Islet precursor cell (in vitro differentiated cells): ENCODE data around the gene PAK1.
"Not testable (repeated sequence)": the region's sequence is repeated elsewhere in the genome, so short reads cannot be mapped to it uniquely, and the experiment has no call there.

Experiments
- DNase-seq: peaks from one replicate; pipeline ENCODE4 v3.0.0-alpha.2; 2018

PAK1 gene

GRCh38 chr11:77400775-77401449, 73.0 kb downstream of the PAK1 start:
- DNase-seq, result no peak

- DNase-seq, result no peak
Observed at GRCh38 chr11:77400271-77400670, 73.6 kb downstream of the PAK1 start.

DNA sequence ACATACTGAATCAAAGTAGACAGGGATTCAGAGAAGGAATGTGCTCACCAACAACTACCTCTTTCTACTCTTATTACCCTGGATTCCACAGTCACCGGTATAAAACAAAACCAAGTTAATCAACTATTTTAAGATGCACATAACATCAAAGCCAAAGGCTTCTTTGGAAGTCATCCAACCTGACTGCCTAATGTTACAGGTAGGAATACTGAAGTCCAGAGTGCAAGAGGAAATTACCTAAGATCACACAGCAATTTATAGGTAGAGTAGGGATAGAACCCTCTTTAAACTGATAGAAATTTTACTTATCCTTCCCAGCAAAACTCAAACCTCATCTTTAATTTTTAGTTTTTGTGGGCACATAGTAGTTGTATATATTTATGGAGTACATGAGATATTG, 76.3 kb downstream of the PAK1 start:
- DNase-seq, result no peak

GRCh38 chr11:77396911-77397310, 77.0 kb downstream of the PAK1 start:
- no peak for DNase-seq

DNA sequence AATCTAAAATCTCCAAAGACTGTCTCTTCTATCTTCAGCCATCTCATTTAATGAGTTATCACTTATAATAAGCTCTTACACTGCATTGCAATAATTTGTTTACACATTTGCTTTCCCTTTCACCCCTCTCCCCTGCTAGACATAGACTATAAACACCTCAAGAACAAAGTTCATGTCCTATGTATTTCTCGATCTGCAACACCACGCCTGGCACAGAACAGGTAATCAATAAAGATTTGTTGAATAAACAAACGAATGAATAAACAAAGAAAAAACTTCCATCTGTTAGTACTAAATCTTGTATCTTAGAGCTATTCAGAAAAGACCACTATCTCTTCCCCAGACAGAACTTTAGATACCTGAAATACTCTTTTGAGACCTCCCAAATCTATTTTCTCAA, 77.6 kb downstream of the PAK1 start:
- no peak for DNase-seq

DNA sequence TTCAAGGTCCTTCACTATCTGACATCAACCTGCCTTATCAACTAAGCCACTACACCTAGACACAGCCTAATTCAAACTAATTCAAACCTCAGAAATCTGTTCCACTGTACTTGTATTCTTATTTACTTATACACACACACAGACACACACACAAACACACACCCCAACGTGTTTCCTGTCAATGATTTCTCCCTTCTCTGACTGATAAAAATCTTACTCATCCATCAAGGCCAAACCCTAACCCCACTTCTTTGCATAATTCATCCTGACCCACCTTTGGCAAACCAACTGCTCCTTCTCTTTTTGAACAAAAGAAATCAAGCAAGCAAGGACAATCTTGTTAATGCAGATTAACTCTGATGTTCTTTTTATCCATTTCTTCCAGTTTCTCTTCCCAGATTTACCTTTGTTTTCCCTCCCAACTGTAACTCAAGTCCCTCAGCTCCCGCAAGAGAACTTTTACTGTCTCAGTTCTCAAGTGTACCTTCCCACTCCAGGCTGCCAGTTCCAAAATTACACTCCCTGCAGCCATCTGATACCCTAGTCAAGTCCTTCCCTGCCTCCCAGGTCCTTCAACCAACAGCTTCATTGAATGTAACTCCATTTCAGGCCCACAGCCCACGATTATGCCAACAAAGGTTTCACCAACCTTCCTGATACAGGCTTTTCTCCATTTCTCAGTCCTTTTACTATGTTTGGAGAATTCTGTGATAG, 78.3 kb downstream of the PAK1 start:
- DNase-seq, result no peak

DNA sequence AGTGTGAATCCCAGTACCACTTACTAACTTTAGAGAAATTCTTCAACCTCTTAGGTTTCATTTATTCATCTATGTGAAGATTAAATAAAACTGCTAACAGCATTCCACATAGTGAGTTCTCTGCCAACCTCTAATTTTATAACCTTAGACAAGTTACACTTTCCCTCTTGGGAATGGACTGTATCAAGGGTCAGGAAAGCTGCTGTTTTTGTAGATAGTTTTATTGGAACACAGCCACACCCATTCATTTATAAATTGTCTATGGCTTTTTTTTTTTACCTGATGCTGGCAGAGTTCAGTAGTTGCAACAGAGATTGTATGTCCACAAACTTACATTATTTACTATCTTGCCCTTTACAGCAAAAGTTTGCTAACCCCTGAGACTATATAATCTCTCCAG, 81.1 kb downstream of the PAK1 start:
- DNase-seq, result no peak

- DNase-seq, result no peak
Observed at GRCh38 chr11:77387701-77388100, 86.2 kb downstream of the PAK1 start.

- DNase-seq, result no peak
Observed at GRCh38 chr11:77386178-77386577, 87.7 kb downstream of the PAK1 start.

- not testable (repeated sequence) for DNase-seq
Observed at GRCh38 chr11:77385255-77385771, 88.6 kb downstream of the PAK1 start.

DNA sequence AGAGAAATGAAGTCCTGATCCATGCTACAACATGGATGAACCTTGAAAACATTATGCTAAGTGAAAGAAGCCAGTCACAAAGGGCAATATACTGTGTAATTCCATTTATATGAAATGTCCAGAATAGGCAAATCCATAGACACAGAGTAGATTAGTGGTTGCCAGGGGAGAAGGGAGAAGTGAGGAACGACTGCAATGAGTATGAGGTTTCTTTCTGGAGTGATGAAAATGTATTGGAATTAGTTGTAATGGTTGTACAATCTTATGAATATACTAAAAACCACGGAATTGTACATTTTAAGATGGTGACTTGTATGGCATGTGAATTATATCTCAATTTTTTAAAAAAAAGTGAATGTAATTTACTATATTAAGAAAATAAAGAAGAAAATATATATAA, 89.3 kb downstream of the PAK1 start:
- DNase-seq, result no peak

DNA sequence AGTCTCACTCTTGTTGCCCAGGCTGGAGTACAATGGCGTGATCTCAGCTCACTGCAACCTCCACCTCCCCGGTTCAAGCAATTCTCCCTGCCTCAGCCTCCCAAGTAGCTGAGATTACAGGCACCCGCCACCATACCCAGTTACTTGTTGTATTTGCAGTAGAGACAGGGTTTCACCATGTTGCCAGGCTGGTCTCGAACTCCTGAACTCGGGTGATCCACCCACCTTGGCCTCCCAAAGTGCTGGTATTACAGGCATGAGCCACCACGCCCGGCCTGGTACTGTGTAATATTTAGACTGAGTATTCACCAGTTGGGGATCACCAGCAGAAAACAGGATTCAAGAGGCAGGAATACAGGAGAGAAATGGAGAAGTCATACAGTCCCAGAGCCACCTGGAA, 90.5 kb downstream of the PAK1 start:
- DNase-seq, result not testable (repeated sequence)

DNA sequence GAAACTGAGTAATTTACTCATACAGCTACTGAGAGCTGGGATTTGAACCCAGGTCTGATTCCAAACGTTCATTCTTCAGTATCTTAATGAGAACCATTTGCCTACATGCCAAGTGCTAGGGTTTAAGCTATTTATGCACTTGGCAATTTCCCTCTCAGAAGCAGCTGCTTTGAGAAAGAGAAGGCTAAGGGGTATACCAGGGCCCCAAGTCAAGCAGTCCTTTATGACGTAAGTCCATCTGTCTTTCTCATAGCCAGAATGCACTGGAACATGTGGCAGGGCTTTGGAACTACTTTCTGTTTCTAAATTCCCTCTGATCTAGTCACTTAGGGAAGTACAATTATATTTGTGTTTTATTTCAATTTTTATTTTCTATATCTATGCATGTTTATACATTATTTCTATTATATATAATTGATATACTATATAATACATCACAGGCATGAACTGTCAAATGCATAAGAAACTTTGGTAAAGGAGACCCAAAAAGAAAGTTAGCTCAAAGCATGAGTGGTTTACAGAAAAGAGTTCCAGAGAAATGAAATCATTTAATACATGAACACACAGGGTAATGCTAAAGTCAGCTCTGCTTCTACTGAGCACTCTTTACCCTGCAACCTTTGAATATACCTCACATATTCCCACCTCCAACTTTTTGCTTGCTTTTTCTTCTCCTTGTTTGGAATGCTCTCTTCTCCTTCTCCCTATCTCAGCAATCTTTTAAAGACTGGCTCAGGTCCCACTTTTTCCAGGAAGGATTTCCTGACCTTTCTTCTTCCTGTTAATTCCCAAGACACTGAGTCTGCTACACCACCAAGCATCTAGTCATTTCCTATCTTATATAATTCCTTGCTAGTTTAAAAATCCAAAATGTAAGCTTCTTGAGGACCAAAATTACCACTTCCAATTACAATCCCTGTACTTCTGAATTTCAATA, 91.9 kb downstream of the PAK1 start:
- no peak for DNase-seq

DNA sequence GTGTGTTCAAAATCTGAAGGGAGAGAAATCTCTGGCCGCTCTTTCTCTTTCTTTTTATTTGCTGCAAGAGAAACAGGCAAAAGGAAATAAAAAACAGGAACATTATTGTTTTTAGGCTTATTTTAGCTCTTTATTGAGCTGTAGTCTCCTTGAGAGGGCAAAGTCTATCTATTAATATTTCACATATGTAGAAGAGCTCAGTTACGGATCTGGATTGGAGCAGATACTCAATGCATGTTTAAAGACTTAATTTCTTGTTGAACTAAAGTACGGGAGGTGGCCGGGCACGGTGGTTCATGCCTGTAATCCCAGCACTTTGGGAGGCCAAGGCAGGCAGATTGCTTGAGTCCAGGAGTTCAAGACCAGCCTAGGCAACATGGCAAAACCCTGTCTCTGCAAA, 94.0 kb downstream of the PAK1 start:
- DNase-seq, result no peak

- no peak for DNase-seq
Observed at GRCh38 chr11:77379253-77379652, 94.6 kb downstream of the PAK1 start.

DNA sequence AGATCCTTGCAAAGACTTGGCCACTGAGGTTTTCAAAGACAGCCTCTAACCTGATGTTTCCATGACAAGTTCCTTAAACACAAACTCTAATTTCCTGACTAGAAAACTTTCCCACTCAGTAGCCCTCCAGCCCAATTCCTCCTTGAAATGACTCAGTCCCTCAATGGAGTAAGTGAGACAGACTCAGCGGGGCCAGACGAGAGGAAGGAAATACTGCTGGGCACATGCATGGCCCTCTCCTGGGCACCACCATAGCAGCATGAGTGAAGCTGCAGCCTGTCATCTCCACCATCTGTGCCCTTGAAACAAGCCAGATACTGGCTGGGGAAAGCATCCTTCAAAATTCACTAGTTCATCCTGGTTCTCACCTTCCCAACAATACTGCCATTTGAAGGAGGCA, 96.2 kb downstream of the PAK1 start:
- peak; percentile 56 for DNase-seq

DNA sequence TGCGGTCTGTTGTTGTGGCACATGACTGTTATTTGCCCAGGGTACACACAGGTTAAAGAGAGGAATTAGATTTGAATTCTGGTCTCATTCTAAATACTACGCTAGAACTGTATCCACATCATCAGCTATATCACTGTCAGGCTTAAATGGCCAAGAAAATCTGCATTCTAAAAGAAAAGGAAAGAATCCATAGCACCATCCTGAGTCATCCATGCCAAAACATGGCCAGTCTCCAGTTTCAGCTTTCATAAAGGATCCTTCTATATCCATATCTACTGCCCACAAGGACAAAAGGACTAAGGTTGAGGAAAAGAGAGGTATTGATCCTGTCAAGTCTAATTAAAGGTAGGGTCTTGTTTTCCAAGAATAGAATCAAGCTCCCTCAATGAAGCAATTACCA, 98.8 kb downstream of the PAK1 start:
- no peak for DNase-seq

- DNase-seq, result no peak
Observed at GRCh38 chr11:77374611-77375031, 99.3 kb downstream of the PAK1 start.

GRCh38 chr11:77374108-77374507, 99.8 kb downstream of the PAK1 start:
- DNase-seq, result no peak

DNA sequence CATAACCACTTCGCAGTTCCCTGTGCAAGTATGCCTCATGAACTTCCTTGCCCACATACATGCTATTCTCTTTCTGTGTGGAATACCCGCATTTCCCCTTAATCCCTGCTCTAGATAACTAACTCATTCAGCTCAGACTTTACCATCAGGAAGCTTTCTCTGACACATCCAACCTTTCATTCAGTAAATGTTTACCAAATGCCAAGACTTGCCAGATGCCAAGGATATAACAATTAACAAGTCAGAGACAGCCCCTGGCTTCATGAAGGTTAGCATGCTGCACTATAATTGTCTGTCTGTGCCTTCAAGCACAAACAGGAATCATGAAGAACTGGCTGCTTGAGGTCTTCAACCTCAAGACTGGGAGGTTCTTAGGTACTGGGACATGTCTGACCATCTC, 101.2 kb downstream of the PAK1 start:
- DNase-seq, result no peak

- DNase-seq, result no peak
Observed at GRCh38 chr11:77371646-77372045, 102.2 kb downstream of the PAK1 start.

- no peak for DNase-seq
Observed at GRCh38 chr11:77370217-77370616, 103.7 kb downstream of the PAK1 start.

- no peak for DNase-seq
Observed at GRCh38 chr11:77361184-77361583, 112.7 kb downstream of the PAK1 start.
